Hematopoietic multipotent progenitor cell treated with erythropoietin and hydrocortisone succinate and interleukin-3 and kit ligand, for 15 days (in vitro differentiated cells): ENCODE results near the gene SCN4A.
A peak's percentile ranks its signal among the peaks of the same experiment; 100 is the strongest.
"Not testable (repeated sequence)": the region's sequence is repeated elsewhere in the genome, so short reads cannot be mapped to it uniquely, and the experiment has no call there.

Experiments used
- DNase-seq: peaks from one replicate; pipeline ENCODE4 v3.0.0-alpha.2; 2015; ENCODE audit warnings: low spot score

The SCN4A gene

DNA sequence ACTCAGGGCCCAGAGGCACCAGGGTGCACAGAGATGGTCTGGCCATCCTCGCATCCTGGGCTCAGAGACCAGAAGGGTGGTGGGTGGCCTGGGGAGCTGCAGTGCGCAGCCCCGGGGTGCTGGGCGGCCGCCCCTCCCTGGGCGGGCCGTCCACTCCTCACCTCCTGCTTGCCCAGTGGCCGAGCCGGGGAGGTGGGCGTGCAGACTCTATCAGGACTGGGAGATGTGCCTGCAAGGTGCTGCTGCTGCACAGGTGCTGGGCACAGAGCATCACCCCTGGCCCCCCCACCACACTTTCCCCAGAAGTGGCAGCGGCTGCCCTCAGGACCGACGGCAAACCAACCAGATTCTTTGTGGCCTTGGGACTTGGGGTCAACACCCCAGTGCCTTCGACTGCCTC, at the start of gene SCN4A:
TSS of gene SCN4A (minus strand) at position 123 of the 400 bp plus-strand sequence. CDS start at position 46, 77 bp downstream.
- DNase-seq: no peak

DNA sequence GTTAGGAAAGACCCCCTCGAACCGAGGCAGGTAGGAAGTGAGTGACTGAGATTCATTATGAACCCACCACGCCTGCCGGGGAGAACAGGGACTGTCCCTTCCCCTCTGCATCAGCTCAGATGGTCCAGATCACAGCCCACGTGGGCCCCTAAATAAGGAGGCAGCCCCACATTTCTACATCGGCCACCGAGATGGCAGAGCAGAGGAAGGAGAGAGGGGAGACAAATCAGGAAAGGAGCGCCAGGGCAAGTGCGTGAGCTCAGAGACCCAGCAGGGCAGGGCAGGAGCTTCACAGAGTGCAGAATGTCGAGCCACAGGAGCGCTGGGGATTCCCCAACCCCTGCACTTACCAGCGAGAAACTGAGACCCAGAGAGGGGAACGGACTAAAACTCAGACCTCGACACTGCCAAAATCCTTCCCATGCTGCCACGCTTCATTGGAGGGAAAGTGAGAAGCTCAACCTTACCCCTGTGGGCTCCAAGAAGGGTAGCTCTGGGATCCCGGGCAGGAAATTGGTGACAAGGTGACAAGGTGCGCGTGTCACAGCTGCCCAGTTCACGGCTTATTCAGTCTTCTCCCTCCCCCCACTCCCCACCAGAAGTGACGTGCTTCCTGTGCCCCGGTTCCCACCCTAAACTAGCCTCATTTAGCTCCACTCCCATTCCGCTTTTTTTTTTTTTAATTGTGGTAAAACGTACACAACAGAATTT, 47.5 kb upstream of the SCN4A start, which contains the start of gene ICAM2:
TSS of gene ICAM2 (minus strand) at position 578 of the 711 bp plus-strand sequence. CDS start 13,942 bp downstream, outside the sequence.
- DNase-seq: peak; percentile 20

DNA sequence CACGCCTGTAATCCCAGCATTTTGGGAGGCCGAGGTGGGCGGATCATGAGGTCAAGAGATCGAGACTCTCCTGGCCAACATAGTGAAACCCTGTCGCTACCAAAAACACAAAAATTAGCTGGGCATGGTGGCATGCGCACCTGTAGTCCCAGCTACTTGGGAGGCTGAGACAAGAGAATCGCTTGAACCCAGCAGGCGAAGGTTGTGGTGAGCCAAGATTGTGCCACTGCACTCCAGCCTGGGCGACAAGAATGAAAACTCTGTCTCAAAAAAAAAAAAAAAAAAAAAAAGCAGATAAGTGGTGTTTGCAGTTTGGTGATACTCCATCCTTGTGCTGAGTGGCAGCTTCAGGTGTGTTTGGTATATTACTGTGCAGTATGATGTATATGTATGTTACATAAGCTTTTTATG, 46.8 kb upstream of the SCN4A start:
- DNase-seq: not testable (repeated sequence)

DNA sequence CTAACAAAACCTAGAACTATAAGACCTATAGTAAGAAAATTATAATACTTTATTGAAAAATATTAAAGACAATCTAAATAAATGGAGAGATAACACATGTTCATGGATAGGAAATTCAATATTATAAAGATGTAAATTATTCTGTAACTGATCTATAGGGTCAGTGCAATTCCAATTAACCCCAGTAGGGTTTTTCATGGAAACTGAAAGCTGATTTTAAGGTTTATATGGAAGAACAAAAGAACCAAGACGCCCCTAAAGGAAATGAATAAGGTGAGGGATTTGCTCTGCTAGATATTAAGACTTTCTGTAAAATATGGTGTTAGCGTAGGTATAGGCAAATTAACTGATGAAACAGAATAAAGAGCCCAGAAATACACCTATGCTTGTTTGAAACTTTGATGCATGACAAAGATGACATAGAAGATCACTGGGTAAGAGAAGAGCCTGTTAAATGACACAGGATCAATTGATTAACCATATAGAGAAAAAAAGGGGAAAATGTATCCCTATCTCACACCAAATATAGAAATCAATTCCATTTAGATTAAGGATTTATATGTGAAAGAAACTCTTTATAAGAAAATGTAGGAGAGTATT, 44.8 kb upstream of the SCN4A start:
- peak; percentile 37 for DNase-seq

DNA sequence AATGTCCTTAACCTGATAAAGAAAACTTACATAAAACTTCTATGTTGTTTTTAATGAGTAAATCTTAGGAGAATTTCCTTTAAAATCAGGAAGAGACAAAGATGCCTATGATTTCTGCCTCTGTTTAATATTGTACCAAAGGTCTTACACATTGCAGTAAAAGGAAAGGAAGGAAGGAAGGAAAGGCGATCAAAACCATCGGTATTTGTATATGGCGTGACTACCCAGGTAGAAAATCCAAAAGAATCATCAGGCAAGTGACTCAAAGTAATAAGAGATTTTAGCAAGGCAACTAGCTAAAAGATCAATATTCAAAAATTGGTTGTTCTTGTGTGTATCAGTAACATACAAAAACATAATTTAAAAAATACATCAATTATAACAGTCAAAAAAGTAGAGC, 44.3 kb upstream of the SCN4A start:
- no peak for DNase-seq

DNA sequence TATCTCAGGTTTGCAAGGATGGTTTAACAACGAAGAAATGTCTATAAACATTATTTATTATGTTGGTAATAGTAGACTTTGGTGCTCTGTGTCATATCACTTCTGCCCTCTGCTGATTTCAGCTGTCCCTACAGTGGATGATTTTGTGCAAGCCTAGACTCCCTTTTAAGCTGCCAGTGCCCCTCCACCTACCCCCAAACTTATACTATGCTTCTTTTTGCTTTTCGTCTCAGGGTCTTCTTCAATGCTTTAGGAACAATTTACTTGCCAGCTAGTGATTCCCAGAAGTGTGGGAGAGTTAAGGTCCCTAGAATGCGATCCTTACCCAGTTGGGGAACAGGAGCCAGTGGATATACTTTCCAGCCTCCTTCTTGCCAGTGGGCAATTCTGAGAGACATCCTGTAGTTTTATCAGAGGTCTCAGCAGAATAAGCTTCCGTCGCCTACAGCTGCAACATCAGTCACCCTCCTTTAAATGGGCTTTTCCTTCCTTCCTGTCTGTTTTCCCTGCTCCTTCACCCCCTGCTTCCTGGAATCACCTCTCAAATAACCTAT, 43.6 kb upstream of the SCN4A start:
- DNase-seq: peak; percentile 53

DNA sequence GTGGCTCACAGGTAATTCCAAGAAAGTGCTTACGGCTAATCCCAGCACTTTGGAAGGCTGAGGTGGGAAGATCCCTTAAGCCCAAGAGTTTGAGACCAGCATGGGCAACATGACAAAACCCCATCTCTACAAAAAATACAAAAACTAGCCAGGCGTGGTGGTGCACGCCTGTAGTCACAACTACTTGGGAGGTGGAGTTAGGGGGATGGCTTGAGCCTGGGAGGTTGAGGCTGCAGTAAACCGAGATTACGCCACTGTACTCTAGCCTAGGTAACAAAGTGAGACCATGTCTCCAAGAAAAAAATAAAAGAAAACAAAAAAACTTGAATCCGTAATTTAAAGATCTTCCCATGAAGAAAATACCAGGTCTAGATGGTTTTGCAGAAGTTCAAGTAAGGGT, 42.7 kb upstream of the SCN4A start:
- DNase-seq: no peak

DNA sequence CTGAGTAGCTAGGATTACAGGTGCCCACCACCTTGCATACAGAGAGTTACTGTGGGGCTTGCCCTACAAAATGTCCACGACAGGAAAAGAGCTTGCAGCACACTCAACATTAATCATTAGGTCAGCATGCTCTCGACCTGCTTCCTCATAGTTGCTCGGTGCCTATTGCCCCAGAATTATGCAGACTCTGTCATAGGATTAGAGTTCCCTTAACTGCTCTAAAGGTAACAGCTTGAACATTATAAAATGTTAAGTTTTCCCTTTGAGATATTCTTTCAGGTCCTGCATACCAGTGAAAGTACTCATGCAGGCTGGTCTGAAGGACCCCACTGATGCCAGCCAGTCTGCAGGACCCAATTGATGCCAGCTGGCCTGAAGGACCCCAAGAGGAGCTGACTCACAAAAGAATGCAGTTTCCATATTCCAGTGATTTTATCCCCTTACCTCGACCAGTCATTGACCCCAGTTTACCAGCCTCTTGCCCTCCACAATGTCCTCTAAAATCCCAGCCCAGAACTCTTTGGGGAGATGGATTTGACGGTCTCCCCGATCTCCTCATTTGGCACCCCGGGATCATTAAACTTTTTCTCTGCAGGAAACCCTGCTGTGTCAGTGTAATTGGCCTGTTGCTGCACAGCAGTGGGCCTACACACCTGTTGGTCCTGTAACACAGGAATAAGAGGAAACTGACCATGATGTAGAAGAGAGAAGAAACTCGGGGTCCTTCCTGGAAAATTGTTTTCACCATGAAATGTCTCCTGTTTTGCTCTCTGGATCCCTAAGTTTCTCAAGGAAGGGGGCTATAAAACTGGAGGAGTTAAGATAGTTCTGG, 37.1 kb upstream of the SCN4A start:
- DNase-seq: no peak

DNA sequence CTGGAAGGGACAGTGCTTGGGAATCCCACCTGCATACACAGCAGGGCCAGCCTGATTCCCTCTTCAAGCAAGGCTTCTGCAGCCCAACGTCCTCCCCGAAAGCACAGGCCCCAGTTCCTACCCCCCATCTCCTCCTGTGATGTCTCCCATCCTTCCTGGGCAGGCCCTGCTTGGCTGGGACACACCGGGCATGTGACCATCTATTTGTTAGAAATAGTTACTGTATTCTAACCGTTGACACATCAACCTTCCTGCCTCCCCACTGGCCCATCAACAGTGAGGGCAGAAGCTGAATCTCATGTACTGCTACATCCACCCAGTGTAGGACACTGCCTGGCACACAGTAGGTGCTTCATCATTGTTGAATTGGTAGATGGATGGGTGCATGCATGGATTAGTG, 36.1 kb upstream of the SCN4A start:
- DNase-seq: no peak

DNA sequence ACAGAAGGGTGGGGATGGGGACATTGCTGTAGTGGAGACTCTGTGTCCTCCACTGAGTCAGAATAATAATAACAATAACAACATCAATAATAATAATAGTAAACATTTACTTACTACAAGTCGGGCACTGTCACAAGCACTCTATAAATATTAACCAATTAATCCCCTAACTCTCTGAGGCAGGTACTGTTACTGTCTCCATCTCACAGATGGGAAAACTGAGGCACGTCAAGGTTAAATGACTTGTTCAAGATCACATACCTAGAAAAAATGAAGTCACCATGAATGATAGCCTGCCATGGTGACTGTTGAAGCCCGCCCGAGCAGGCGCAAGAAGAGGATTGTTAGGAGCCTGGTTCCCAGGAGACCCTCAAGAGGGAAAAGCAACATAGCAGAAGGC, 35.6 kb upstream of the SCN4A start:
- no peak for DNase-seq

DNA sequence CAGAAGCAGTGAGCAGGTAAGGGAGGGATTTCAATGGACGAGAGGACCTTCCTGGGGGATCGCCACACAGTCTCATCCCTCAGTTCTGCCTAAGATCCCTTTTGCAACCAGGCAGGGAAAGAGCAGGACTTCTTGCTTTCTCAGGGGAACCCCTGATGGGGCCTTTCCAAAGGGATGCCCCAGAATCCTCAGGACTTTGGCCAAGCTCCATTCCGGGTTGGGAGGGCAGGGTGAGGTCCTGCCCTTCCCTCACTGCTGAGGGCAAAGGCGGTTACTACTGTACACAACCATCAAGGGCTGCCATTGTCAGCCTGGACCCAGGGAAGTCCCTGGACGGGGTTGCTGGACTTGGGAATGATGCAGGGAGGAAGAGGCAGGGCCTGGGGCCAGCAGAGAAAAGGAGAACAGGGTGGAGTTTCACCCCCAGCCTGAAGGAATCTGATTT, 35.1 kb upstream of the SCN4A start:
- no peak for DNase-seq

DNA sequence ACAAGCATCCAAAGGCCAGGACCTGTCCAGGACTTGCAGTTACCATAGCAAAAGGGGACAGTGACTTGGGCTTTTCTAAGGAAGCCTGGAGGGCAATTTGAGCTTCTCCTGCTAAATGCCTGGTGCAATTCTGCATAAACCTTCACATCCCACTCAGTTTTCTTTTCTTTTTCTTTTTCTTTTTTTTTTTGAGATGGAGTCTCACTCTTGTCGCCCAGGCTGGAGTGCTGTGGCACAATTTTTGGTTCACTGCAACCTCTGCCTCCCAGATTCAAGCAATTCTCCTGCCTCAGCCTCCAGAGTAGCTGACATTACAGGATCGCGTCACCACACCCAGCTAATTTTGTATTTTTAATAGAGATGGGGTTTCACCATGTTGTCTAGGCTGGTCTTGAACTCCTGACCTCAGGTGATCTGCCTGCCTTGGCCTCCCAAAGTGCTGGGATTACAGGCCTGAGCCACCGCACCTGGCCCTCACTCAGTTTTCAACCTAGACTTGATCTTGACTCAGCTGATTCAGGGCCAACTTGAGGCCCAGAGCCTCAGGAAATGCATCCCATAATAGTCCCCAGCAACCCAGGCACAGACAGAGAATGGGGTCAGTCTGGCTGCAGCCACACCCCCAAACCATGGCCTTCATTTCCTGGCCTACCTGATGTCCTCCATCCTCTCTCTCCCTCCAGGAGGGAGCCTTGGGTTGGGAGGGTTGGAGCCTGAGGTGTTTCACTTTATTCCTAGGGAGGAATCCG, 34.5 kb upstream of the SCN4A start:
- not testable (repeated sequence) for DNase-seq

DNA sequence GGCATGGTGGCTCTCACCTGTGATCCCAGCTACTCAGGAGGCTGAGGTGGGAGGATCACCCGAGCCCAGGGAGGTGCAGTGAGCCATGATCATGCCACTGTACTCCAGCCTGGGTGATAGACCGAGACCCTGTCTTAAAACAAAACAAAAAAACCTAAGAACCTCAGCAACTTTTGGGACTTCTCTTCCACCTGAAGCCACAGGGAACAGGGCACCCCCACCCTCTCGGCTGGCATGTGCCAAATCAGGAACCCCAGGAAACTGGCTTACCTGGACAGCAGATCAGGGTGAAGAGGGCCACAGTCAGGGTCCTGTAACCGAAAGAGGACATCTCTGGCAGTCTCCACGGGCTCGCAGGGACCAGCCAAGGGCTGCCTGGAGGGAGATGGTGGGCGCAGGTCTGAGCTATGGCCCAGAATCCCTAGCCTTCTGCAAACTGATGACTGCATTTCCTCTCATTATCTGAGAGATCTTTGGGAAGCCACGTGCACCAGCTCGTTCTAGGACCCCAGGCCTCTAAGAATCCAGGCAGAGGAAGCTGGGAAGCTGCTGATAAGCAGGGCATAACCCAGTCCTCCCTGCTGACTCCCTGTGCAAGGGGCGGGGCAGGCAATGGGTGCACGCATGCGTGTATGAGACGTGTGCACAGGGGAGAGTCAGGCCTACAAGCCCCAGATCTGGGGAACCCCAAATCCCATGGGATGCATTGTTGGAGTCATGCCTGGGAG, 33.8 kb upstream of the SCN4A start:
- DNase-seq: peak; percentile 87

DNA sequence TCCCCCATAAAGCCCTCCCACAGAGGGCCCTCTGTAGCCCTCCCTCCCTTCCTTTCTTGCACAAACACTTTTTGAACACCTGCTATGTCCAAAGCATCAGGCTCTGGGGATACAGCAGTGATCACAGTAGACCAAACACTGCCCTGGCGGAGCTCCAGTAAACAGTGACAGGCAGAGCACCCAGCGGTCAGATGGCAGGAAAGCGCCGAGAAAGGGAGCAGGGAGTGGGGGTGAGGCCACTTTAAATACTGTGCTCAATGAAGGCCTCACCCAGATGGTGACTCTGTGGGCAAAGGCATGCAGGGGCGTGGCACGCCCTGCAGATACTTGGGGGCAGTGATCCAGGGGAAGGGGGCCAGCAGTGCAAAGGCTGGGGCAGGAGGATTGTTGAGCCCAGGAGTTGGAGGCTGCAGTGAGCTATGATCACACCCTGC, 33.0 kb upstream of the SCN4A start:
- DNase-seq: peak; percentile 81

DNA sequence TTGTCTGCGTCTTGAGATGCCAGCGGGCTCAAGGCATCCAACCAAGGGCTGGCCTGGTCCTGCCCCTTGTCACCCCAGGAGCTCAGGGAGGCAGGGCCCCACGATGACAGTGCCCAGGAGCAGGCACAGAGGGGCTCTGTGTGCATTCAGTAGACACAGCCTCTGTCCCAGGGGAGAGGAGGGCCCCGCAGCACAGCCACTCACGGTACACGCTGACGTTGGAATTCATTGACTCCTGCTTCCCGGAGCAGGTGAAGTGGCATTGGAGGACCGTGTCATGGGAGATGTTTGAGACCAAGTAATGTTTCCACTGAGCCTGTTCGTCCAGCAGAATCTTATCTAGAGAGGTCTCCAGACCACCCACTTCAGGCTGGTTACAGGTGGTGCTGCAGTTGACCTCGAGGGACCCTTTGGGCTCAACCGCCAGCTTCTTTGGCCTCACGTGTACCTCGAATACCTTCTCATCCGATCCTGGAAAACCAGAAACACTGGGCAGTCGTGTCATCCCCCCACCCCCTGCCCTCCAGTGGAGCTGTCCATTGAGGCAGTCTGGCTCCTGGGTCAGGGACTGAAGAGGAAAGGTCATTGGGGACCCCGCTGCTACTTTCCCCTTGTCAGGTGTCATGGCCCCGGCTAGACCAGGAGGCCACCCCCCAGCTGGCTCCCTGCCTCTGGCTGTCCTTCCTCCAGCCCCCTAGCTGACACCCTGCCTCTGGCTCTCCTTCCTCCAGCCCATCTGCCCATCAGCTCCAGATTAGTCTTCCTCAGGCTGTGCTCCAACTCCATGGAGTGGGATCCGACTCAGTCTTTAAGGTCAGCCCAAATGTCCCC, 32.4 kb upstream of the SCN4A start:
- no peak for DNase-seq

DNA sequence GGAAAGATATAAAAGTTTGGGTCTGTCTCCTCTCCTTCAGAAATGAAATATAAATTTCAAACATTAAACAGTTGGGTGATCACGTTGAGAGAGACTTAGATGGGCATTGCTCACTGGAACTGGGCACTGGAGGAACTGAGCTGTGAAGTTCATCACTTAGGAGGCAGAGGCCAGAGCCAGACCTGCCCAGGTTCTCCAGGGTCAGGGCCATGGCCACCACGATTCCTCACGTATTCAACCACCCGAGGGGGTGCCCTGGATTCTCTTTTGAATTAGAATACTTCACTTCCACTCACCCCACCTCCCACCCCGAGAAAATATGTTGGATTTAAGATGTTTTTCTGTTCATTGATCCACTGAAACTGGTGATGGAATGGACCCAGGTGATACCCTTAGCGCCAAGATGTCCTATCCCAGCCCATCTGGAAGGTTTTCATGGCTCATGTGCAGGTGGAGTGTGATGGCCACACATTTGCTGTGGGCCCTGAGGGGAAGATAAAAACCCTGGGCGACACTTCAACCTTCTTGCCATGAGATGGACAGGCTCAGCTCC, 31.6 kb upstream of the SCN4A start:
- no peak for DNase-seq

DNA sequence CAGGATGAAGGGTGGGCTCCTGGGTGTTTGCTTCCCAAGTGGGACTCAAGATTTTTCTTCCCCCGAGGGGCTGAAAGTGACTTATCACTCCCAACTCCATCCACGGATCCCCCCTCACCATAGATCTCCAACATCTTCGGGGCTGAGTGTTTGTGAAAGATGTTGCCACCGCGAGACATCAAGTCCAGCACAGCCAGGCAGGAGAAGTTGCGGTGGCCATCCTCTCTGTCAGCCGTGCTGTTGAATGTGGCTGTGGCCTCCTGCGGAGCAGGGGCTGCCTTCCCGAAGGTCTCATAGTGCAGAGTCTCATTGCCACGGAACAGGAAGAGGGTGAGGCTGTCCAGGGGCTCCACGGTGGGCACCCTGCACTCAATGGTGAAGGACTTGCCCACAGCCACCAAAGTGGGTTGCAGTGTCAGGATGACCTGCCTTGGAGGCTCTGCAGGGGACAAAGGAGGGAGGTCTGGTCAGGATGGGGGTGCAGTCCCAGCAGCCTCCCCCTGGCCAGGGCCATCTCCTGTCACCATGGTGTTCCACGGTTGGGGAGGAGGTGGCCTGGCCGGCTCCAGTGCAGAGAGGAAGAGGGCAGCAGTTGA, 30.9 kb upstream of the SCN4A start:
- DNase-seq: no peak

DNA sequence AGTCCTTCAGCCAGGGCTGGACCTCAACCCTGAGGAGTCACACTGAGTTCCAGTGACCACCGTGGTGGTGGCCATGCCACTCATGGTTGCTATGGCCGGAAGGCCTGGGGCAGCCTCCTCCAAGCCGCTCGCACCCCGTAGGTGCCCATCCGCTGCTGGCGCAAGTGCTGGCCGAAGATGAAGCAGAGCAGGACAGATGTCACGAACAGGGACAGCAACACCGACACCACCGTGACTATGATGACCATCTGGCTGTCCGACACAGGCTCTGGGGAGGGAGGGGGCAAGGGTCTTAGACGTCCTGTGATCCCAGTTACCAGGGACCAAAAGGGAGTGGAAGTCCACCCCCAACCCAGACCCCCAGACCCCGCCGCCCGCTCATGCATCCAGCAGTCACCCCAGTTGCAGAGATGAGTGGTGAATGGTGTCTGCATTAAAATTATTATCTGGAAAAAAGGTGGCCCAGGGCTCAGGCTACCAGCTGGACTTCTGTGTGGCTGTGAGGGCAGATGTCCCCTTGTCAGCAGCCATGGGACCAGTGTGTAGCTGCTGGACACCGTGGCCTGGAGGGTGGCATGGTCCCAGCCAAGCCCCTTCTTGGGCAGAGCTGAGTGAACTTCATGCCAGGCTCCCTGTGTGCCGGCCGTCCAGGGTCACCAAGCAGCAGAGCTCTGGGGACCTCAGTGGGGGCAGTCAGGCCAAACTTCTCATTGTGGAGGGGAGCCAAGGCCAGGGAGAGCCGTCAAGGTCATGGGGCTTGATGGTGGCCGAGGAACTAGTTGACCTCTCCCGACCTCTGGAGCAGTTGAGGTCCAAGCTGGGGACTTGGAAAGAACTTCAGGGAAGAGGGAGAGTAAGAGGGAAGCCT, 30.2 kb upstream of the SCN4A start:
- no peak for DNase-seq
